HG03095 (cell line): Measurements from ENCODE around the gene PDZD4.

Source experiments
- ATAC-seq: cut with Tn5 transposase; IDR thresholded peaks from one replicate; pipeline ENCODE4 v1.9.1; 2021; ENCODE audit warnings: moderate library complexity; ENCODE audit not compliant: unreplicated experiment

PDZD4 gene

GRCh38 chrX:153789654-153790053, 40.7 kb downstream of the PDZD4 start:
- no peak for ATAC-seq

GRCh38 chrX:153786669-153787068, 43.7 kb downstream of the PDZD4 start:
- ATAC-seq, result no peak

- ATAC-seq, result no peak
These were observed 45.9 kb downstream of the PDZD4 start for GRCh38 chrX:153784325-153784967.

- no peak for ATAC-seq
These were observed 46.8 kb downstream of the PDZD4 start for GRCh38 chrX:153783378-153784013.

GRCh38 chrX:153782871-153783270, 47.5 kb downstream of the PDZD4 start:
- ATAC-seq, result no peak

GRCh38 chrX:153782313-153782712, 48.0 kb downstream of the PDZD4 start:
- no peak for ATAC-seq

GRCh38 chrX:153781428-153782047, 48.8 kb downstream of the PDZD4 start:
- ATAC-seq, result no peak

GRCh38 chrX:153780678-153781427, 49.5 kb downstream of the PDZD4 start, which contains the start of gene SRPK3:
Gene SRPK3 (plus strand): TSS chrX:153781041. CDS start chrX:153781087, 46 bp downstream.
- no peak for ATAC-seq

- no peak for ATAC-seq
These were observed 50.3 kb downstream of the PDZD4 start for GRCh38 chrX:153779891-153780677.

GRCh38 chrX:153778684-153779101, 51.7 kb downstream of the PDZD4 start:
- ATAC-seq, result no peak

- ATAC-seq, result no peak
These were observed 52.2 kb downstream of the PDZD4 start for GRCh38 chrX:153778181-153778580.

GRCh38 chrX:153777261-153778090, 52.9 kb downstream of the PDZD4 start:
- ATAC-seq, result no peak

- ATAC-seq, result no peak
These were observed 53.7 kb downstream of the PDZD4 start for GRCh38 chrX:153776611-153777045.

GRCh38 chrX:153776120-153776599, 54.2 kb downstream of the PDZD4 start:
- ATAC-seq, result no peak

GRCh38 chrX:153775293-153776119, 54.8 kb downstream of the PDZD4 start:
- ATAC-seq, result no peak

GRCh38 chrX:153774576-153775292, 55.6 kb downstream of the PDZD4 start:
- no peak for ATAC-seq

GRCh38 chrX:153773741-153774575, 56.4 kb downstream of the PDZD4 start:
- ATAC-seq, result no peak
